Chondrocyte (in vitro differentiated cells): ENCODE measurements around the gene RNF5. TPM values are rescaled to one million over a fixed set of nuclear protein-coding genes. Genes with fewer than 3 reads are reported as not detected.
A peak's percentile ranks its signal among the peaks of the same experiment; 100 is the strongest.

ENCODE experiments used
- DNase-seq: peaks from one replicate; pipeline ENCODE4 v3.0.0; 2021; ENCODE audit warnings: mixed read lengths, low spot score
- H3K27ac Mint-ChIP-seq: one replicate; pipeline ENCODE4 v1.8.0; 2021; ENCODE audit warnings: mild to moderate bottlenecking, moderate library complexity, mixed read lengths; ENCODE audit not compliant: unreplicated experiment
- H3K27me3 Mint-ChIP-seq: 2 replicates; pipeline ENCODE4 v1.8.0; 2021; ENCODE audit warnings: low read depth, mixed read lengths
- H3K36me3 Mint-ChIP-seq: 2 replicates; pipeline ENCODE4 v1.8.0; 2021; ENCODE audit warnings: low read depth, mixed read lengths
- H3K4me1 Mint-ChIP-seq: 2 replicates; pipeline ENCODE4 v1.8.0; 2021; ENCODE audit warnings: low read depth, mild to moderate bottlenecking, mixed read lengths
- H3K4me3 Mint-ChIP-seq: one replicate; pipeline ENCODE4 v1.8.0; 2021; ENCODE audit warnings: mild to moderate bottlenecking, moderate library complexity, mixed read lengths; ENCODE audit not compliant: unreplicated experiment
- H3K9me3 Mint-ChIP-seq: 2 replicates; pipeline ENCODE4 v1.8.0; 2021; ENCODE audit warnings: low read depth, mixed read lengths
- total RNA-seq: library from RNA; stranded (reverse); gene quantifications from 3 replicates; pipeline ENCODE4 v1.2.1, GENCODE V29; 2021
- TF ChIP-seq, protein P1 (sequence below): fragments of 200-600 bp; sonication (generic); IDR thresholded peaks from 2 replicates; pipeline ENCODE4 v1.5.0; 2021; ENCODE audit warnings: antibody characterized with exemption, mild to moderate bottlenecking, moderate library complexity

Gene RNF5
- total RNA-seq, 1 donor from 2014 or later: 45.2 TPM

GRCh38 chr6:32164295-32164694 is 13.9 kb upstream of the RNF5 start, which contains the start of gene EGFL8:
Gene EGFL8, plus strand, starts transcription at chr6:32164595. Its CDS starts 1,571 bp downstream, at chr6:32166166.
- peak; percentile 26 for DNase-seq
- Mint-ChIP-seq H3K36me3 (peaks cover 19% of the 10 kb centered on the region), H3K4me3 (no peak within 1 kb of the TSS), H3K27me3 (no peaks in the 10 kb centered on the region), H3K9me3 (no peaks in the 10 kb centered on the region), H3K27ac (peak within 1 kb of the TSS; percentile 59), H3K4me1 (peaks cover 4% of the 10 kb centered on the region)
- TF ChIP-seq, protein P1, sequence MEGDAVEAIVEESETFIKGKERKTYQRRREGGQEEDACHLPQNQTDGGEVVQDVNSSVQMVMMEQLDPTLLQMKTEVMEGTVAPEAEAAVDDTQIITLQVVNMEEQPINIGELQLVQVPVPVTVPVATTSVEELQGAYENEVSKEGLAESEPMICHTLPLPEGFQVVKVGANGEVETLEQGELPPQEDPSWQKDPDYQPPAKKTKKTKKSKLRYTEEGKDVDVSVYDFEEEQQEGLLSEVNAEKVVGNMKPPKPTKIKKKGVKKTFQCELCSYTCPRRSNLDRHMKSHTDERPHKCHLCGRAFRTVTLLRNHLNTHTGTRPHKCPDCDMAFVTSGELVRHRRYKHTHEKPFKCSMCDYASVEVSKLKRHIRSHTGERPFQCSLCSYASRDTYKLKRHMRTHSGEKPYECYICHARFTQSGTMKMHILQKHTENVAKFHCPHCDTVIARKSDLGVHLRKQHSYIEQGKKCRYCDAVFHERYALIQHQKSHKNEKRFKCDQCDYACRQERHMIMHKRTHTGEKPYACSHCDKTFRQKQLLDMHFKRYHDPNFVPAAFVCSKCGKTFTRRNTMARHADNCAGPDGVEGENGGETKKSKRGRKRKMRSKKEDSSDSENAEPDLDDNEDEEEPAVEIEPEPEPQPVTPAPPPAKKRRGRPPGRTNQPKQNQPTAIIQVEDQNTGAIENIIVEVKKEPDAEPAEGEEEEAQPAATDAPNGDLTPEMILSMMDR: no peak

GRCh38 chr6:32166411-32167061 is 11.7 kb upstream of the RNF5 start:
- H3K4me1 Mint-ChIP-seq: peaks cover 4% of the 10 kb centered on the region
- H3K4me3 Mint-ChIP-seq: no peak overlapping the region
- H3K27me3 Mint-ChIP-seq: no peaks in the 10 kb centered on the region
- H3K36me3 Mint-ChIP-seq: peaks cover 32% of the 10 kb centered on the region
- no peaks in the 10 kb centered on the region for H3K9me3 Mint-ChIP-seq
- no peak overlapping the region for H3K27ac Mint-ChIP-seq
- DNase-seq: peak; percentile 92
- TF ChIP-seq, protein P1: peak; percentile 27

DNA sequence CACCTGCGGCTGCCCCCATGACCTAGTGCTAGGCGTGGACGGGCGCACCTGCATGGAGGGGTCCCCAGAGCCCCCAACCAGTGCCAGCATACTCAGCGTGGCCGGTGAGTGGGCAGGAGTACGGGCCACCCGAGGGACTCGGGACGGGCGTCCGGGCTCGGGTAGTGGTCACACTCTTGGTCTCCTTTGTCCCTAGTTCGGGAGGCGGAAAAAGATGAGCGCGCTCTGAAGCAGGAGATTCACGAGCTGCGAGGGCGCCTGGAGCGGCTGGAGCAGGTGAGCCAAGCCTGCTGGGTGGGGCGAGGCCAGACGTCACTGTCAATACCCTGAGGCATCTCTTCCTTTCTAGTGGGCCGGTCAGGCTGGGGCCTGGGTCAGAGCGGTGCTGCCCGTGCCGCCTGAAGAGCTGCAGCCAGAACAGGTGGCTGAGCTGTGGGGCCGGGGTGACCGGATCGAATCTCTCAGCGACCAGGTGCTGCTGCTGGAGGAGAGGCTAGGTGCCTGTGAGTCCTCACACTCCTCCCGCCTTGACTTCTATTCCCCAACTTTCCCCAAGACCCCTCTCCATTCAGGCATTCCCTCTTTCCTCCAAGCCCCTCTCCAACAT is 10.9 kb upstream of the RNF5 start:
- no peak overlapping the region for H3K4me3 Mint-ChIP-seq
- TF ChIP-seq, protein P1: no peak
- peak overlapping the region; percentile 15 for H3K27ac Mint-ChIP-seq
- H3K27me3 Mint-ChIP-seq: no peaks in the 10 kb centered on the region
- DNase-seq: peak; percentile 90
- H3K4me1 Mint-ChIP-seq: peaks cover 4% of the 10 kb centered on the region
- H3K9me3 Mint-ChIP-seq: no peaks in the 10 kb centered on the region
- H3K36me3 Mint-ChIP-seq: peaks cover 32% of the 10 kb centered on the region

GRCh38 chr6:32167761-32168262 is 10.4 kb upstream of the RNF5 start:
- Mint-ChIP-seq H3K4me1 (peaks cover 8% of the 10 kb centered on the region), H3K27ac (peak overlapping the region; percentile 15), H3K36me3 (peaks cover 29% of the 10 kb centered on the region), H3K4me3 (no peak overlapping the region), H3K27me3 (no peaks in the 10 kb centered on the region), H3K9me3 (no peaks in the 10 kb centered on the region)
- DNase-seq: peak; percentile 30
- TF ChIP-seq, protein P1: no peak

DNA sequence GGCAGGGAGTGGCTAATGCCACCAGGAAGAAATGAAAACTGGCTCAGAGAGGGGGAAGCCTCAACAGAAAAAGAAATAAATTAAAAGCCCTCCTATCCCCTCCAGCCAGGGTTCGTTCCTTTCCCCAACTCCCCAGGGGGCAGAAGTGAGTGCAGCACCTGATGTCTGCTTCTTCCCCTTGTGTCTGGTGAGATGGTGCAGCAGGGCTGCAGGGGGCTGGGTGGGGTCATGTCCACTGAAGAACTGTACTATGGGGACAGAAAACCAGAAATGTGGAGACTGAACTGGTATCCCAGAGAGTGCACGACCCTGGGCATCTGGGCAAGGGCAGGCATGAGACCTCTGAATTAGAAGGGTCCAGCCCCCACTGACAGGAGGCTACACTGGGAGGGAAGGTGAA is 9.9 kb upstream of the RNF5 start:
- no peak overlapping the region for H3K4me3 Mint-ChIP-seq
- no peak overlapping the region for H3K27ac Mint-ChIP-seq
- no peaks in the 10 kb centered on the region for H3K9me3 Mint-ChIP-seq
- H3K27me3 Mint-ChIP-seq: no peaks in the 10 kb centered on the region
- DNase-seq: peak; percentile 51
- TF ChIP-seq, protein P1: no peak
- peaks cover 13% of the 10 kb centered on the region for H3K4me1 Mint-ChIP-seq
- peaks cover 27% of the 10 kb centered on the region for H3K36me3 Mint-ChIP-seq
